HG03342 (cell line): ENCODE data around the gene KCNJ14.

ENCODE experiments used
- ATAC-seq: cut with Tn5 transposase; IDR thresholded peaks from one replicate; pipeline ENCODE4 v1.9.1; 2021; ENCODE audit warnings: mild to moderate bottlenecking, moderate library complexity; ENCODE audit not compliant: unreplicated experiment

Gene KCNJ14

GRCh38 chr19:48469934-48470680, 14.7 kb downstream of the KCNJ14 start:
- ATAC-seq, result no peak

- ATAC-seq, result no peak
These were observed 15.5 kb downstream of the KCNJ14 start for GRCh38 chr19:48470856-48471255.

- ATAC-seq, result no peak
These were observed 16.5 kb downstream of the KCNJ14 start for GRCh38 chr19:48471836-48472235.

GRCh38 chr19:48473161-48473966, 18.0 kb downstream of the KCNJ14 start:
- ATAC-seq, result no peak

GRCh38 chr19:48474084-48474592, 18.8 kb downstream of the KCNJ14 start:
- no peak for ATAC-seq

- ATAC-seq, result no peak
These were observed 20.1 kb downstream of the KCNJ14 start for GRCh38 chr19:48475369-48476068.

GRCh38 chr19:48476176-48476575, 20.8 kb downstream of the KCNJ14 start:
- no peak for ATAC-seq

GRCh38 chr19:48477067-48477685, 21.8 kb downstream of the KCNJ14 start:
- ATAC-seq, result no peak

GRCh38 chr19:48477698-48478338, 22.4 kb downstream of the KCNJ14 start:
- no peak for ATAC-seq

GRCh38 chr19:48478339-48479256, 23.2 kb downstream of the KCNJ14 start:
- no peak for ATAC-seq

- no peak for ATAC-seq
These were observed 24.3 kb downstream of the KCNJ14 start for GRCh38 chr19:48479686-48480085.

GRCh38 chr19:48480183-48480557, 24.8 kb downstream of the KCNJ14 start:
- no peak for ATAC-seq

GRCh38 chr19:48480558-48481500, 25.5 kb downstream of the KCNJ14 start:
- no peak for ATAC-seq

- ATAC-seq, result no peak
These were observed 26.7 kb downstream of the KCNJ14 start for GRCh38 chr19:48481846-48482639.

- no peak for ATAC-seq
These were observed 27.9 kb downstream of the KCNJ14 start for GRCh38 chr19:48483301-48483700.

- ATAC-seq, result no peak
These were observed 29.0 kb downstream of the KCNJ14 start for GRCh38 chr19:48484247-48484893.
